Adrenal gland (tissue), 12 donors: ENCODE measurements around the gene IFT172. TPM values are rescaled to one million over a fixed set of nuclear protein-coding genes. Genes with fewer than 3 reads are reported as not detected.

Experiments used
- DNase-seq, 7 donors: peaks; one replicate each; pipeline ENCODE4 v3.0.0-alpha.2; 2019 to 2020
- H3K27ac ChIP-seq, 5 donors: fragments of 200-600 bp; sonication (generic) in 4 of 5; 1 replicate in 3 of 5; 2 replicates in 2 of 5; pipeline versions ENCODE4 v1.5.1 to v1.8.0; 2016 to 2020; ENCODE audit warnings: mild to moderate bottlenecking in 1 of 5
- H3K27me3 ChIP-seq: fragments of 200-600 bp; 2 replicates; pipeline ENCODE4 v1.8.0; 2021
- H3K36me3 ChIP-seq, 2 donors: fragments of 200-600 bp; replicated peaks in 1 of 2; 1 replicate in 1 of 2; 2 replicates in 1 of 2; pipeline versions ENCODE4 v1.5.1 to v1.8.0; 2018 to 2022
- H3K4me1 ChIP-seq, 2 donors: fragments of 200-600 bp; replicated peaks in 1 of 2; 1 replicate in 1 of 2; 2 replicates in 1 of 2; pipeline versions ENCODE4 v1.5.1 to v1.8.0; 2018 to 2021
- H3K4me3 ChIP-seq, 4 donors: fragments of 200-600 bp; sonication (generic) in 3 of 4; one replicate each; pipeline ENCODE4 v1.5.1; 2016 to 2018
- H3K9me3 ChIP-seq, 3 donors: fragments of 200-600 bp; sonication (generic) in 1 of 3; replicated peaks in 1 of 3; 1 replicate in 2 of 3; 2 replicates in 1 of 3; pipeline versions ENCODE4 v1.5.1 to v1.8.0; 2016 to 2021
- CTCF ChIP-seq, 6 experiments: fragments of 450-650 bp in 4 of 6; fragments of 200-600 bp in 2 of 6; sonication (generic) in 1 of 6; IDR thresholded peaks; 1 replicate in 5 of 6; 2 replicates in 1 of 6; pipeline versions ENCODE4 v1.5.1 to v1.8.0; 2016 to 2021; ENCODE audit warnings: antibody characterized with exemption in 6 of 6, mild to moderate bottlenecking in 2 of 6, moderate library complexity in 1 of 6
- POLR2A ChIP-seq, 2 donors: fragments of 450-650 bp; IDR thresholded peaks; one replicate each; pipeline ENCODE4 v1.6.1; 2017; ENCODE audit warnings: antibody characterized with exemption in 2 of 2, mild to moderate bottlenecking in 2 of 2, moderate library complexity in 1 of 2
- WGBS, 4 donors: extraction: QIAGEN DNeasy Blood & Tissue Kit in 2 of 4; methylation state at CpG; one replicate each; pipeline versions ENCODE4 v1.1.5 to v1.1.7; 2013 to 2017; 5-methylcytosine and 5-hydroxymethylcytosine counted together
- intact Hi-C, 2 donors: fragments of 100-400 bp; cut with DNase I; formaldehyde crosslinking; loops; one replicate each; pipeline versions ENCODE4 v1.14.1 to v1.15.0; 2022 to 2023
- polyA plus RNA-seq, 3 donors: library from polyadenylated mRNA; stranded (reverse); fragments of 200-250 nt in 2 of 3; fragments of 350-450 nt in 1 of 3; fragmentation: Illumina TruSeq in 1 of 3; extraction: RNeasy Lipid Tissue Mini Kit (QIAGEN cat#74804) in 1 of 3; gene quantifications; one replicate each; pipeline ENCODE4 v1.2.3, GENCODE V29; 2013 to 2014
- total RNA-seq, 9 donors: library from RNA; depleted of rRNA in 4 of 9; stranded (reverse); fragments of >200 nt in 4 of 9; fragments of 120-200 nt in 1 of 9; fragmentation: NEBNext Ultra II Directional in 1 of 9; extraction: Animal tissue kit (Norgen Biotek cat#: 25700) in 1 of 9; gene quantifications; one replicate each; pipeline versions ENCODE4 v1.1.0 to v1.2.4, GENCODE V29; 2013 to 2023
- donor health status: healthy with polysubstance abuse.
- donor health status: Bipolar disorder and iron deficiency.
- donor health status: DM: yes; HTN: yes; CAD: no.
- donor health status: DM: no; HTN: no; CAD: no.
- donor health status: DM: no; HTN: no; CAD: no.
- donor health status: DM: yes; HTN: yes; CAD: no.

IFT172 gene
- total and polyA plus RNA-seq, 12 donors: 6.3 to 113 (median 17.6) TPM

GRCh38 chr2:27518113-27518781, 28.7 kb upstream of the IFT172 start:
- no peak overlapping the region for H3K27ac ChIP-seq
- TF ChIP-seq POLR2A (IDR thresholded peaks at IDR 0.05) (no peak), CTCF (IDR thresholded peaks at IDR 0.05) (no peak)
- H3K9me3 ChIP-seq: no peaks in the 10 kb centered on the region

GRCh38 chr2:27509326-27509725, 19.8 kb upstream of the IFT172 start:
- Histone ChIP-seq H3K36me3 (no peaks in the 10 kb centered on the region), H3K4me1 (no peaks in the 10 kb centered on the region), H3K4me3 (no peak overlapping the region), H3K27ac (no peak overlapping the region), H3K27me3 (no peaks in the 10 kb centered on the region), H3K9me3 (no peaks in the 10 kb centered on the region)
- no peak for DNase-seq
- 58 to 68% (median 64%) methylated on average over 6 of the region's 6 CpGs for WGBS, 4 donors
- no peak for TF ChIP-seq POLR2A (IDR thresholded peaks at IDR 0.05)
- intact Hi-C loops: no loop called here

More at GRCh38 chr2:27518113-27518781, 28.7 kb upstream of the IFT172 start:
- Histone ChIP-seq H3K27me3 (no peaks in the 10 kb centered on the region), H3K36me3 (no peaks in the 10 kb centered on the region), H3K4me3 (no peak overlapping the region), H3K4me1 (no peaks in the 10 kb centered on the region)
- 72 to 85% (median 83%) methylated on average over 5 of the region's 5 CpGs for WGBS, 4 donors
- intact Hi-C loops: no loop called here
- no peak for DNase-seq

- Histone ChIP-seq H3K4me1 (no peaks in the 10 kb centered on the region), H3K27ac (no peak overlapping the region), H3K9me3 (no peaks in the 10 kb centered on the region), H3K27me3 (no peaks in the 10 kb centered on the region), H3K36me3 (no peaks in the 10 kb centered on the region), H3K4me3 (no peak overlapping the region)
- 73 to 85% (median 81%) methylated on average over 4 of the region's 4 CpGs for WGBS, 4 donors
- no peak for DNase-seq
- TF ChIP-seq POLR2A (IDR thresholded peaks at IDR 0.05): no peak
- TF ChIP-seq CTCF (IDR thresholded peaks at IDR 0.05): no peak
- intact Hi-C loops: no loop called here
Measured at GRCh38 chr2:27507293-27507692, 17.8 kb upstream of the IFT172 start.

GRCh38 chr2:27506587-27506986, 17.0 kb upstream of the IFT172 start:
- 82 to 93% (median 91%) methylated on average over 6 of the region's 6 CpGs for WGBS, 4 donors
- no peak for DNase-seq
- intact Hi-C loops: no loop called here

More at GRCh38 chr2:27506587-27506986, 17.0 kb upstream of the IFT172 start:
- no peaks in the 10 kb centered on the region for H3K27me3 ChIP-seq
- no peaks in the 10 kb centered on the region for H3K36me3 ChIP-seq
- H3K27ac ChIP-seq: no peak overlapping the region
- H3K4me1 ChIP-seq: no peaks in the 10 kb centered on the region
- H3K4me3 ChIP-seq: no peak overlapping the region
- H3K9me3 ChIP-seq: no peaks in the 10 kb centered on the region
- TF ChIP-seq POLR2A (IDR thresholded peaks at IDR 0.05): no peak
- no peak for TF ChIP-seq CTCF (IDR thresholded peaks at IDR 0.05)
